Thoracic aorta (tissue), 2 donors: Measurements from ENCODE around the gene MYOM1. TPM values are rescaled to one million over a fixed set of nuclear protein-coding genes. Genes with fewer than 3 reads are reported as not detected.
"Not testable (repeated sequence)": the region's sequence is repeated elsewhere in the genome, so short reads cannot be mapped to it uniquely, and the experiment has no call there.

Source experiments
- ATAC-seq: fragments of 150-250 bp; one replicate; pipeline ENCODE4 v1.8.0; 2017; ENCODE audit warnings: low read depth; ENCODE audit not compliant: insufficient number of reproducible peaks, low FRiP score
- DNase-seq: peaks from one replicate; pipeline ENCODE4 v3.0.0-alpha.2; 2020; ENCODE audit warnings: low spot score
- H3K27ac ChIP-seq, 2 donors: fragments of 200-600 bp; sonication (generic); 1 replicate in 1 of 2; 2 replicates in 1 of 2; pipeline ENCODE4 v1.5.1; 2016; ENCODE audit warnings: mild to moderate bottlenecking in 2 of 2, moderate library complexity in 2 of 2
- H3K27me3 ChIP-seq: fragments of 200-600 bp; sonication (generic); replicated peaks from 2 replicates; pipeline ENCODE4 v1.6.0; 2016; ENCODE audit warnings: mild to moderate bottlenecking; ENCODE audit not compliant: insufficient read depth
- H3K36me3 ChIP-seq: fragments of 200-600 bp; sonication (generic); one replicate; pipeline ENCODE4 v1.5.1; 2016
- H3K4me1 ChIP-seq, 2 donors: fragments of 200-600 bp; sonication (generic); 1 replicate in 1 of 2; 2 replicates in 1 of 2; pipeline versions ENCODE4 v1.5.1 to v1.6.0; 2016; ENCODE audit warnings: low read depth in 2 of 2, mild to moderate bottlenecking in 1 of 2; ENCODE audit not compliant: control insufficient read depth in 1 of 2
- H3K4me3 ChIP-seq: fragments of 200-600 bp; sonication (generic); 2 replicates; pipeline ENCODE4 v1.5.1; 2016; ENCODE audit warnings: mild to moderate bottlenecking
- H3K9me3 ChIP-seq: fragments of 200-600 bp; sonication (generic); 2 replicates; pipeline ENCODE4 v1.5.1; 2016
- total RNA-seq, 2 donors: library from RNA; depleted of rRNA; stranded (reverse); fragments of >200 nt; gene quantifications; one replicate each; pipeline versions ENCODE4 v1.1.0 to v1.2.3, GENCODE V29; 2016
- TF ChIP-seq, protein P1 (sequence below): fragments of 200-600 bp; sonication (generic); IDR thresholded peaks from one replicate; pipeline ENCODE4 v1.5.1; 2019; ENCODE audit warnings: antibody characterized with exemption

The MYOM1 gene
- total RNA-seq, 2 donors from 2014 or later: 16.1 to 27.2 TPM

DNA sequence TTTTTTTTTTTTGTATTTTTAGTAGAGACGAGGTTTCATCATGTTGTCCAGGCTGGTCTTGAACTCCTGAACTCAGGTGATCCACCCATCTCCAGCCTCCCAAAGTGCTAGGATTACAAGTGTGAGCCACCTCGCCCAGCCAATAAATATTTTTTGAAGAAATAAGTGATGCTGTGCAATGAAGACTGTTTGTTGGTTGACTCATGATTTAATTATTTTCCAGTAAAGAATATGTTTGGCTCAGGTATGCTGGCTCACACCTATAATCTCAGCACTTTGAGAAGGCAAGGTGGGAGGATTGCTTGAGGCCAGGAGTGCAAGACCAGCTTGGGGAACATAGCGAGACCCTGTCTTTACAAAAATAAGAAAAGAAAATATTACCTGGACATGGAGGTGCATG lies 165.0 kb downstream of the MYOM1 start:
- H3K27ac ChIP-seq: no peak overlapping the region
- H3K27me3 ChIP-seq: no peaks in the 10 kb centered on the region
- no peaks in the 10 kb centered on the region for H3K36me3 ChIP-seq
- TF ChIP-seq, protein P1, sequence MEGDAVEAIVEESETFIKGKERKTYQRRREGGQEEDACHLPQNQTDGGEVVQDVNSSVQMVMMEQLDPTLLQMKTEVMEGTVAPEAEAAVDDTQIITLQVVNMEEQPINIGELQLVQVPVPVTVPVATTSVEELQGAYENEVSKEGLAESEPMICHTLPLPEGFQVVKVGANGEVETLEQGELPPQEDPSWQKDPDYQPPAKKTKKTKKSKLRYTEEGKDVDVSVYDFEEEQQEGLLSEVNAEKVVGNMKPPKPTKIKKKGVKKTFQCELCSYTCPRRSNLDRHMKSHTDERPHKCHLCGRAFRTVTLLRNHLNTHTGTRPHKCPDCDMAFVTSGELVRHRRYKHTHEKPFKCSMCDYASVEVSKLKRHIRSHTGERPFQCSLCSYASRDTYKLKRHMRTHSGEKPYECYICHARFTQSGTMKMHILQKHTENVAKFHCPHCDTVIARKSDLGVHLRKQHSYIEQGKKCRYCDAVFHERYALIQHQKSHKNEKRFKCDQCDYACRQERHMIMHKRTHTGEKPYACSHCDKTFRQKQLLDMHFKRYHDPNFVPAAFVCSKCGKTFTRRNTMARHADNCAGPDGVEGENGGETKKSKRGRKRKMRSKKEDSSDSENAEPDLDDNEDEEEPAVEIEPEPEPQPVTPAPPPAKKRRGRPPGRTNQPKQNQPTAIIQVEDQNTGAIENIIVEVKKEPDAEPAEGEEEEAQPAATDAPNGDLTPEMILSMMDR: no peak
- no peak overlapping the region for H3K4me3 ChIP-seq
- DNase-seq: no peak
- H3K4me1 ChIP-seq: no peaks in the 10 kb centered on the region
- ATAC-seq: no peak
- no peaks in the 10 kb centered on the region for H3K9me3 ChIP-seq

- DNase-seq: no peak
- no peaks in the 10 kb centered on the region for H3K36me3 ChIP-seq
- no peaks in the 10 kb centered on the region for H3K4me1 ChIP-seq
- TF ChIP-seq, protein P1: no peak
- H3K27ac ChIP-seq: no peak overlapping the region
- H3K27me3 ChIP-seq: no peaks in the 10 kb centered on the region
- ATAC-seq: no peak
- H3K4me3 ChIP-seq: no peak overlapping the region
- no peaks in the 10 kb centered on the region for H3K9me3 ChIP-seq
Observed at GRCh38 chr18:3054214-3054613, 165.6 kb downstream of the MYOM1 start.

DNA sequence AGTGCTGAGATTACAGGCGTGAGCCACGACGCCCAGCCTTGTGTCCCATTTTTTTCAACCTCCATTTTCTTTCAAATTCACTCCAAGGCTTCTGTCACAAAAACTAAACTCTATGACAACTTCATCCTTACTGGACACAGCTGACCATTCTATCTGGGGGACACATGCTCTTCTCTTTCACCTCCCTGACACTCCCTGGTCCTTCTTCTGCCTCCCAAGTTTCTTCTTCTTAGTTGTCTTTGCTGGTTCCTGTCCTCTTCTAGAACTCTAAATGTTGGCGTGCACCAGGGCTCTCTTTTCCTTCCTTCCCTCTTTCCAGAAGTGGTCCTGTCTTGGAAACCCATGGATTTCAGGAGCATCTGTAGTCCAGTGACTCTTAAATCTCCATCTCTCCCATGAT lies 166.7 kb downstream of the MYOM1 start:
- TF ChIP-seq, protein P1: no peak
- Histone ChIP-seq H3K27ac (no peak overlapping the region), H3K27me3 (no peaks in the 10 kb centered on the region), H3K4me3 (no peak overlapping the region), H3K36me3 (no peaks in the 10 kb centered on the region), H3K9me3 (no peaks in the 10 kb centered on the region), H3K4me1 (no peaks in the 10 kb centered on the region)
- DNase-seq (no peak), ATAC-seq (no peak)

DNA sequence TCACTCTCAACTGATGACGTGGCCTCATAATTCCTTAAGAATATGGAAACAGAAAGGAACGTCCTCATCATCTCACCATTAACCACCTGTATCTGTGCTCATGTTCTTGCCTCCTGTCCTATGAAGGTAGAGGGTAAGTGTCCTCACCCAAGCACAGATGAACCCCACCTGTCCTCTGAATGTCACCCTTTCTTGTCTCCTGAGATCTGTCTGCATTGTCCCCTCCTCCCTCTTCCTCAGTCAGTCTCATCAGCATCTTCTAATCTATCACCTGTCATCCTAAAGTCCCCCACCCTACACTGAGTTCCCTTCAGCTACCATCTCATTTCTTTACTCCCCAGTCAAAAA lies 167.4 kb downstream of the MYOM1 start:
- H3K9me3 ChIP-seq: no peaks in the 10 kb centered on the region
- no peak for ATAC-seq
- TF ChIP-seq, protein P1: no peak

DNA sequence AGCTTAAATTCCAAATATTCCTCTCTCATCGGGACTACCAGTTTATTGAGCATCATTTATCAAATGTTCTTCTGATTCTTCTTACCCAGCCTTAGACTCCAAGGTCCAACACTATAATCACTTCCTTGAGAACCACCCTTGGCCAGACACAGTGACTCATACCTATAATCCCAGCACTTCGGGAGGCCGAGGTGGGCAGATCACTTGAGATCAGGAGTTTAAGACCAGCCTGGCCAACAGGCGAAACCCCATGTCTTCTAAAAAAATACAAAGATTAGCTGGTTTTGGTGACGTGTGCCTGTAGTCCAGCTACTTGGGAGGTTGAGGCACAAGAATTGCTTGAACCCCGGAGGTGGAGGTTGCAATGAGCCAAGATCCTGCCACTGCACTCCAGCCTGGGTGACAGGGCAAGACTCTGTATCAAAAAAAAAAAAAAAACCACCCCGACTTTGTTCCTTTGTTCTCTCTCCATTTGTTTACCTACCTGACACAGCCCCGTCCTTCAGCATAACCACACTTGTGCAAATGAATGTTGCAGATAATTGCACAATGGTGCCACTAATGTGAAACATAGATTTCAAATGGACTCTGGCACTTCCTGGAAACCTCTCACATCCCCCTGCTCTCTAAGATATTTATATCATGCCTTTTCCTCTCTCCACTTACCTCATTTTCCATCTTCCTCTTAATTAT lies 167.9 kb downstream of the MYOM1 start:
- Histone ChIP-seq H3K4me3 (no peak overlapping the region), H3K27ac (no peak overlapping the region), H3K4me1 (no peaks in the 10 kb centered on the region), H3K36me3 (no peaks in the 10 kb centered on the region), H3K9me3 (no peaks in the 10 kb centered on the region), H3K27me3 (no peaks in the 10 kb centered on the region)
- TF ChIP-seq, protein P1: no peak
- ATAC-seq: no peak
- no peak for DNase-seq

More for the DNA sequence above, 167.4 kb downstream of the MYOM1 start:
- H3K4me1 ChIP-seq: no peaks in the 10 kb centered on the region
- DNase-seq: no peak
- H3K27ac ChIP-seq: no peak overlapping the region
- no peaks in the 10 kb centered on the region for H3K36me3 ChIP-seq
- no peak overlapping the region for H3K4me3 ChIP-seq
- no peaks in the 10 kb centered on the region for H3K27me3 ChIP-seq

DNA sequence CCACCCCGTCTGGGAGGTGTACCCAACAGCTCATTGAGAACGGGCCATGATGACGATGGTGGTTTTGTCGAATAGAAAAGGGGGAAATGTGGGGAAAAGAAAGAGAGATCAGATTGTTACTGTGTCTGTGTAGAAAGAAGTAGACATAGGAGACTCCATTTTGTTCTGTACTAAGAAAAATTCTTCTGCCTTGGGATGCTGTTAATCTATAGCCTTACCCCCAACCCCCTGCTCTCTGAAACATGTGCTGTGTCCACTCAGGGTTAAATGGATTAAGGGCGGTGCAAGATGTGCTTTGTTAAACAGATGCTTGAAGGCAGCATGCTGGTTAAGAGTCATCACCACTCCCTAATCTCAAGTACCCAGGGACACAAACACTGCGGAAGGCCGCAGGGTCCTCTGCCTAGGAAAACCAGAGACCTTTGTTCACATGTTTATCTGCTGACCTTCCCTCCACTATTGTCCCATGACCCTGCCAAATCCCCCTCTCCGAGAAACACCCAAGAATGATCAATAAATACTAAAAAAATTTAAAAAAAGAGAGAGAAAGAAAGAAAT lies 169.8 kb downstream of the MYOM1 start:
- not testable (repeated sequence) for H3K4me3 ChIP-seq, DNase-seq, H3K27me3 ChIP-seq, H3K36me3 ChIP-seq, H3K4me1 ChIP-seq, H3K9me3 ChIP-seq, H3K27ac ChIP-seq, ATAC-seq
